Panc1 (cell line): ENCODE measurements around the gene YWHAH.

ENCODE experiments used
- CTCF ChIP-seq: fragments of 450-650 bp; IDR thresholded peaks from 2 replicates; pipeline ENCODE4 v1.5.1; 2017; ENCODE audit warnings: mild to moderate bottlenecking
- POLR2AphosphoS5 ChIP-seq: IDR thresholded peaks from 2 replicates; pipeline ENCODE4 v1.6.1; 2012; ENCODE audit warnings: mild to moderate bottlenecking, low read depth, low read length, moderate library complexity
- SIN3A ChIP-seq: IDR thresholded peaks from 2 replicates; pipeline ENCODE4 v1.6.1; 2012; ENCODE audit warnings: low read depth, mild to moderate bottlenecking, low read length, moderate library complexity, borderline replicate concordance; ENCODE audit not compliant: insufficient read depth

DNA sequence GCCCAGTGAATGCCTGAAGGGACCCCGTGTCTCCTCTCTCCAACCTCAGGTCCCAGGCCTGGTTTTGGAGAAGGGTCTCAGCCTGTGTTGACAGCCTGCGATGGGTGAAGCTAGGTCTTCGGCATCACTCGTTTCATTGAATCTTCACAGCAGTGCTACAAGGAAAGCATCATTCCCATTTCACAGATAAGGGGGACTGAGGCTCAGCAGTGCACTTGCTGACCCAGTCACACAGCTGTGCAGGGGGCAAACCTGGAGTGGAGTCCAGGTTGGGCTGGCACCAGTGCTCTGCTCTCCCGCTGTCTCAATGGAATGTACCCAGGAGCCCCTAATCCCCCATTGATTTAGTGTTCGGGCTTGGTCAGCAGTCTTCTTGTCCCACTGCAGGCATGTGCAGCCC lies 10.9 kb upstream of the YWHAH start:
- no peak for TF ChIP-seq POLR2AphosphoS5
- TF ChIP-seq CTCF: no peak
- TF ChIP-seq SIN3A: no peak
